Lower lobe of right lung (tissue), 2 donors: ENCODE results near the gene PCDHGB1. TPM values are rescaled to one million over a fixed set of nuclear protein-coding genes. Genes with fewer than 3 reads are reported as not detected.
A peak's percentile ranks its signal among the peaks of the same experiment; 100 is the strongest.
"Not testable (repeated sequence)": the region's sequence is repeated elsewhere in the genome, so short reads cannot be mapped to it uniquely, and the experiment has no call there.

Experiments
- ATAC-seq, 2 donors: fragments of 200-7000 bp; cut with Tn5 transposase; one replicate each; pipeline ENCODE4 v1.9.1; 2020 to 2022; ENCODE audit warnings: mild to moderate bottlenecking in 2 of 2, moderate library complexity in 2 of 2
- DNase-seq: peaks from one replicate; pipeline ENCODE4 v3.0.0-alpha.2; 2020
- H3K27ac ChIP-seq: fragments of 200-600 bp; one replicate; pipeline ENCODE4 v1.8.0; 2022
- H3K27me3 ChIP-seq: fragments of 200-600 bp; one replicate; pipeline ENCODE4 v1.8.0; 2022; ENCODE audit warnings: low read depth
- H3K36me3 ChIP-seq: fragments of 200-600 bp; one replicate; pipeline ENCODE4 v1.8.0; 2022; ENCODE audit warnings: mild to moderate bottlenecking
- H3K4me1 ChIP-seq: fragments of 200-600 bp; one replicate; pipeline ENCODE4 v1.8.0; 2022
- H3K4me3 ChIP-seq: fragments of 200-600 bp; one replicate; pipeline ENCODE4 v1.8.0; 2022; ENCODE audit warnings: mild to moderate bottlenecking
- H3K9me3 ChIP-seq: fragments of 200-600 bp; one replicate; pipeline ENCODE4 v1.8.0; 2022
- intact Hi-C: fragments of 100-400 bp; cut with DNase I; formaldehyde crosslinking; loops from one replicate; pipeline ENCODE4 v1.11.0; 2022
- total RNA-seq: library from RNA; stranded (reverse); fragmentation: NEBNext Ultra II Directional; extraction: Animal tissue kit (Norgen Biotek cat#: 25700); gene quantifications from one replicate; pipeline ENCODE4 v1.2.1, GENCODE V29; 2021
- TF ChIP-seq, protein P1 (sequence below): fragments of 200-600 bp; IDR thresholded peaks from one replicate; pipeline ENCODE4 v1.8.0; 2022; ENCODE audit warnings: antibody characterized with exemption, mild to moderate bottlenecking
- donor health status: DM: no; HTN: yes; CAD: no; lungs with severe emphysema.

The PCDHGB1 gene
- total RNA-seq, 1 donor from 2014 or later: 1.8 TPM

DNA sequence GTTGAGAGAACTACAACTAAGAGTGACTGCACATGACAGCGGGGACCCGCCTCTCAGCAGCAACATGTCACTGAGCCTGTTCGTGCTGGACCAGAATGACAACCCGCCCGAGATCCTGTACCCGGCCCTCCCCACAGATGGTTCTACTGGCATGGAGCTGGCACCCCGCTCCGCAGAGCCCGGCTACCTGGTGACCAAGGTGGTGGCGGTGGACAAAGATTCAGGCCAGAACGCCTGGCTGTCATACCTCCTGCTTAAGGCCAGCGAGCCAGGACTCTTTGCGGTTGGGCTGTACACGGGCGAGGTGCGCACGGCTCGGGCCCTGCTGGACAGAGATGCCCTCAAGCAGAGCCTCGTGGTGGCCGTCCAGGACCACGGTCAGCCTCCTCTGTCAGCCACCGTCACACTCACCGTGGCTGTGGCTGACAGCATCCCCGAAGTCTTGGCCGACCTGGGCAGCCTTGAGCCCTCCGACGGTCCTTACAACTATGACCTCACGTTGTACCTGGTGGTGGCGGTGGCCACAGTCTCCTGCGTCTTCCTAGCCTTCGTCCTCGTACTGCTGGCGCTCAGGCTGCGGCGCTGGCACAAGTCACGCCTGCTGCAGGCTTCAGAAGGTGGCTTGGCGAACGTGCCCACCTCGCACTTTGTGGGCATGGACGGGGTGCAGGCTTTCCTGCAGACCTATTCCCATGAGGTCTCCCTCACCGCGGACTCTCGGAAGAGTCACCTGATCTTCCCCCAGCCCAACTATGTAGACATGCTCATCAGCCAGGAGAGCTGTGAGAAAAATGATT is 34.8 kb downstream of the PCDHGB1 start:
- H3K27me3 ChIP-seq: peaks cover 10% of the 10 kb centered on the region
- H3K27ac ChIP-seq: no peak overlapping the region
- no peak for DNase-seq
- no peaks in the 10 kb centered on the region for H3K4me1 ChIP-seq
- TF ChIP-seq, protein P1, sequence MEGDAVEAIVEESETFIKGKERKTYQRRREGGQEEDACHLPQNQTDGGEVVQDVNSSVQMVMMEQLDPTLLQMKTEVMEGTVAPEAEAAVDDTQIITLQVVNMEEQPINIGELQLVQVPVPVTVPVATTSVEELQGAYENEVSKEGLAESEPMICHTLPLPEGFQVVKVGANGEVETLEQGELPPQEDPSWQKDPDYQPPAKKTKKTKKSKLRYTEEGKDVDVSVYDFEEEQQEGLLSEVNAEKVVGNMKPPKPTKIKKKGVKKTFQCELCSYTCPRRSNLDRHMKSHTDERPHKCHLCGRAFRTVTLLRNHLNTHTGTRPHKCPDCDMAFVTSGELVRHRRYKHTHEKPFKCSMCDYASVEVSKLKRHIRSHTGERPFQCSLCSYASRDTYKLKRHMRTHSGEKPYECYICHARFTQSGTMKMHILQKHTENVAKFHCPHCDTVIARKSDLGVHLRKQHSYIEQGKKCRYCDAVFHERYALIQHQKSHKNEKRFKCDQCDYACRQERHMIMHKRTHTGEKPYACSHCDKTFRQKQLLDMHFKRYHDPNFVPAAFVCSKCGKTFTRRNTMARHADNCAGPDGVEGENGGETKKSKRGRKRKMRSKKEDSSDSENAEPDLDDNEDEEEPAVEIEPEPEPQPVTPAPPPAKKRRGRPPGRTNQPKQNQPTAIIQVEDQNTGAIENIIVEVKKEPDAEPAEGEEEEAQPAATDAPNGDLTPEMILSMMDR: no peak
- no peak overlapping the region for H3K4me3 ChIP-seq
- H3K36me3 ChIP-seq: no peaks in the 10 kb centered on the region
- no peak for ATAC-seq
- intact Hi-C loops: no loop called here
- H3K9me3 ChIP-seq: peaks cover 86% of the 10 kb centered on the region

DNA sequence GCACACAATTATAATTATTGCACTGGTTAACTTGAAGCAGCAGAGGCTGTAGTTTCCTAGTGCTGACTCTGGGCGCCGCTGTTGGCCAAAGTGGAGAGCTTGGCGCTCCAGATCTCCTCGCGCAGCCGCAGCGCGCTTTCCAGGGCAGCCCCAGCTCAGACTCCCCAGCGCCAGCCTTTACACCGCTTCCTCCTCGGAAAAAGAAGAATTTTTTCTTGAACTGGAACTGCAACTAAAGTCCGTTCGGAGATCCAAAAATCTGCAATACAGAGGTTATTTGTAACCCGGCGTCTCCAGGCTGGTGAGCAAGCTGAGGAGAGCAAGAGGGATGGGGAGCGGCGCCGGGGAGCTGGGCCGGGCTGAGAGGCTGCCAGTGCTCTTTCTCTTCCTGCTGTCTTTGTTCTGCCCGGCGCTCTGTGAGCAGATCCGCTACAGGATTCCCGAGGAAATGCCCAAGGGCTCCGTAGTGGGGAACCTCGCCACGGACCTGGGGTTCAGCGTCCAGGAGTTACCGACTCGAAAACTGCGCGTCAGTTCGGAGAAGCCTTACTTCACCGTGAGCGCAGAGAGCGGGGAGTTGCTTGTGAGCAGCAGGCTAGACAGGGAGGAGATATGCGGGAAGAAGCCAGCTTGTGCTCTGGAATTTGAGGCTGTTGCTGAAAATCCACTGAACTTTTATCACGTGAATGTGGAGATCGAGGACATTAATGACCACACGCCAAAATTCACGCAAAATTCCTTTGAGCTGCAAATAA is 37.8 kb downstream of the PCDHGB1 start, which contains the start of gene PCDHGB4:
PCDHGB4 (plus strand) TSS at position 142 of the 755 bp plus-strand sequence; CDS start at position 329, 187 bp downstream.
- H3K36me3 ChIP-seq, H3K27ac ChIP-seq, H3K4me1 ChIP-seq, DNase-seq, intact Hi-C loops: not testable (repeated sequence)
- peak; percentile 78 to 93 for ATAC-seq
- Histone ChIP-seq H3K9me3 (peaks cover 84% of the 10 kb centered on the region), H3K4me3 (peak within 1 kb of the TSS; percentile 26), H3K27me3 (peaks cover 21% of the 10 kb centered on the region)
- TF ChIP-seq, protein P1: peak; percentile 37

DNA sequence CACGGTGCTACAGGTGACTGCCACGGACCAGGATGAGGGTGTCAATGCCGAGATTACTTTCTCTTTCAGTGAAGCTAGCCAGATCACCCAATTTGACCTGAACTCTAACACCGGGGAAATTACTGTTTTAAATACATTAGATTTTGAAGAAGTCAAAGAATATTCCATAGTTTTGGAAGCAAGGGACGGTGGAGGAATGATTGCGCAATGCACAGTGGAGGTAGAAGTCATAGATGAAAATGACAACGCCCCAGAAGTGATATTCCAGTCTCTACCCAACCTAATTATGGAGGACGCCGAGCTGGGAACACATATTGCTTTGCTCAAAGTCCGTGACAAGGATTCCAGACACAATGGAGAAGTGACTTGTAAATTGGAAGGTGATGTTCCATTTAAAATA is 38.8 kb downstream of the PCDHGB1 start:
- TF ChIP-seq, protein P1: no peak
- H3K27ac ChIP-seq: no peak overlapping the region
- H3K27me3 ChIP-seq: peaks cover 23% of the 10 kb centered on the region
- intact Hi-C loops: no loop called here
- no peak for ATAC-seq
- no peak overlapping the region for H3K4me3 ChIP-seq
- no peaks in the 10 kb centered on the region for H3K36me3 ChIP-seq
- no peak for DNase-seq
- peaks cover 84% of the 10 kb centered on the region for H3K9me3 ChIP-seq
- H3K4me1 ChIP-seq: no peaks in the 10 kb centered on the region

DNA sequence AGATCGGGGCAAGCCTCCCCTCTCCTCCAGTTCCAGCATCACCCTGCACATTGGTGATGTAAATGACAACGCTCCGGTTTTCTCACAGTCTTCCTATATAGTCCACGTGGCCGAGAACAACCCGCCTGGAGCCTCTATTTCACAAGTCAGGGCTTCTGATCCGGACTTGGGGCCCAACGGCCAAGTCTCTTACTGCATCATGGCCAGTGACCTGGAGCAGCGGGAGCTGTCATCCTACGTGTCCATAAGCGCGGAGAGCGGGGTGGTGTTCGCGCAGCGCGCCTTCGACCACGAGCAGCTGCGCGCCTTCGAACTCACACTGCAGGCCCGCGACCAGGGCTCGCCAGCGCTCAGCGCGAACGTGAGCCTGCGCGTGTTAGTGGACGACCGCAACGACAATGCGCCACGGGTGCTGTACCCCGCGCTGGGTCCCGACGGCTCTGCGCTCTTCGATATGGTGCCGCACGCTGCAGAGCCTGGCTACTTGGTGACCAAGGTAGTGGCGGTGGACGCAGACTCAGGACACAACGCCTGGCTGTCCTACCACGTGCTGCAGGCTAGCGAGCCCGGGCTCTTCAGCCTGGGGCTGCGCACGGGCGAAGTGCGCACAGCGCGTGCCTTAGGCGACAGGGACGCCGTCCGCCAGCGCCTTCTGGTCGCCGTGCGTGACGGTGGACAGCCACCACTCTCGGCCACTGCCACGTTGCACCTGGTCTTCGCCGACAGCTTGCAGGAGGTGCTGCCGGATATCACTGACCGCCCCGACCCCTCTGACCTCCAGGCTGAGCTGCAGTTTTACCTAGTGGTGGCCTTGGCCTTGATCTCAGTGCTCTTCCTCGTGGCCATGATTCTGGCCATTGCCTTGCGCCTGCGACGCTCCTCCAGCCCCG is 39.5 kb downstream of the PCDHGB1 start:
- DNase-seq: no peak
- H3K4me3 ChIP-seq: no peak overlapping the region
- H3K9me3 ChIP-seq: peaks cover 83% of the 10 kb centered on the region

More for the DNA sequence above, 39.5 kb downstream of the PCDHGB1 start:
- TF ChIP-seq, protein P1: no peak
- Histone ChIP-seq H3K27ac (no peak overlapping the region), H3K36me3 (no peaks in the 10 kb centered on the region), H3K4me1 (no peaks in the 10 kb centered on the region), H3K27me3 (peaks cover 27% of the 10 kb centered on the region)
- ATAC-seq: no peak
- intact Hi-C loops: no loop called here
